ENCODE measurements around the gene UBE4A.

GRCh38 chr11:118417801-118418200 lies 58.4 kb downstream of the UBE4A start:
- TF ChIP-seq CTCF (IDR thresholded peaks at IDR 0.05) (no peak), POLR2A (IDR thresholded peaks at IDR 0.05) (no peak)

Measured in lower leg skin (tissue), 3 donors.